ENCODE measurements around the gene CCNL2.

Gene CCNL2

GRCh38 chr1:1357871-1358432 lies 41.2 kb downstream of the CCNL2 start:
- H3K4me3 ChIP-seq (IDR thresholded peaks at IDR 0.05; ENCODE audit: insufficient read depth, low read depth, low read length), result no peak overlapping the region
- H3K27ac ChIP-seq, result no peak overlapping the region

GRCh38 chr1:1356796-1357401 lies 42.2 kb downstream of the CCNL2 start:
- TF ChIP-seq CTCF (conservative IDR thresholded peaks at IDR 0.05; ENCODE audit: low read depth, low read length), result no peak
- peaks cover 3% of the 10 kb centered on the region; the same call in 1 of the 2 replicates for H3K27me3 ChIP-seq (ENCODE audit: insufficient read depth, low read depth)
- H3K4me1 ChIP-seq (ENCODE audit: low read depth, poor library complexity, severe bottlenecking), result peaks cover 14% of the 10 kb centered on the region
- no peak overlapping the region for H3K4me2 ChIP-seq
- no peak overlapping the region for H3K4me3 ChIP-seq (IDR thresholded peaks at IDR 0.05; ENCODE audit: insufficient read depth, low read depth, low read length)
- no peaks in the 10 kb centered on the region for H4K20me1 ChIP-seq (ENCODE audit: insufficient read depth)
- H3K79me2 ChIP-seq (ENCODE audit: insufficient read depth, low read depth), result no peaks in the 10 kb centered on the region
- no peak overlapping the region for H3K27ac ChIP-seq
- no peaks in the 10 kb centered on the region for H3K36me3 ChIP-seq (ENCODE audit: insufficient read depth)
- no peak overlapping the region for H2AFZ ChIP-seq (ENCODE audit: low read depth)
- H3K9ac ChIP-seq, result no peak overlapping the region

More at GRCh38 chr1:1357871-1358432, 41.2 kb downstream of the CCNL2 start:
- no peak overlapping the region for H3K4me2 ChIP-seq
- H3K9ac ChIP-seq, result no peak overlapping the region
- H2AFZ ChIP-seq (ENCODE audit: low read depth), result no peak overlapping the region
- no peak for TF ChIP-seq CTCF (conservative IDR thresholded peaks at IDR 0.05; ENCODE audit: low read depth, low read length)
- no peaks in the 10 kb centered on the region for H3K36me3 ChIP-seq (ENCODE audit: insufficient read depth)
- H3K27me3 ChIP-seq (ENCODE audit: insufficient read depth, low read depth), result peaks cover 8% of the 10 kb centered on the region; the same call in 1 of the 2 replicates
- no peaks in the 10 kb centered on the region for H3K79me2 ChIP-seq (ENCODE audit: insufficient read depth, low read depth)
- H4K20me1 ChIP-seq (ENCODE audit: insufficient read depth), result no peaks in the 10 kb centered on the region
- peaks cover 14% of the 10 kb centered on the region for H3K4me1 ChIP-seq (ENCODE audit: low read depth, poor library complexity, severe bottlenecking)

GRCh38 chr1:1356166-1356795 lies 42.9 kb downstream of the CCNL2 start:
- Histone ChIP-seq H3K36me3 (ENCODE audit: insufficient read depth) (no peaks in the 10 kb centered on the region), H3K4me2 (no peak overlapping the region), H3K27me3 (ENCODE audit: insufficient read depth, low read depth) (no peaks in the 10 kb centered on the region; the same call in 1 of the 2 replicates), H4K20me1 (ENCODE audit: insufficient read depth) (no peaks in the 10 kb centered on the region), H3K4me3 (IDR thresholded peaks at IDR 0.05; ENCODE audit: insufficient read depth, low read depth, low read length) (no peak overlapping the region), H3K9ac (no peak overlapping the region), H3K4me1 (ENCODE audit: low read depth, poor library complexity, severe bottlenecking) (peaks cover 18% of the 10 kb centered on the region), H3K79me2 (ENCODE audit: insufficient read depth, low read depth) (no peaks in the 10 kb centered on the region), H2AFZ (ENCODE audit: low read depth) (no peak overlapping the region), H3K27ac (no peak overlapping the region)
- TF ChIP-seq CTCF (conservative IDR thresholded peaks at IDR 0.05; ENCODE audit: low read depth, low read length), result no peak

- no peaks in the 10 kb centered on the region for H3K79me2 ChIP-seq (ENCODE audit: insufficient read depth, low read depth)
- H3K27me3 ChIP-seq (ENCODE audit: insufficient read depth, low read depth), result no peaks in the 10 kb centered on the region; the same call in 1 of the 2 replicates
- H4K20me1 ChIP-seq (ENCODE audit: insufficient read depth), result no peaks in the 10 kb centered on the region
- no peak overlapping the region for H3K27ac ChIP-seq
- H3K36me3 ChIP-seq (ENCODE audit: insufficient read depth), result no peaks in the 10 kb centered on the region
- H3K4me2 ChIP-seq, result no peak overlapping the region
- H2AFZ ChIP-seq (ENCODE audit: low read depth), result no peak overlapping the region
- TF ChIP-seq CTCF (conservative IDR thresholded peaks at IDR 0.05; ENCODE audit: low read depth, low read length), result no peak
- no peak overlapping the region for H3K4me3 ChIP-seq (IDR thresholded peaks at IDR 0.05; ENCODE audit: insufficient read depth, low read depth, low read length)
- peaks cover 18% of the 10 kb centered on the region for H3K4me1 ChIP-seq (ENCODE audit: low read depth, poor library complexity, severe bottlenecking)
- H3K9ac ChIP-seq, result no peak overlapping the region
These were observed 43.7 kb downstream of the CCNL2 start for GRCh38 chr1:1355416-1355815.

All from KMS-11 (cell line).